ENCODE data around the gene TPCN2.

GRCh38 chr11:69048694-69049489 is at the start of gene TPCN2:
- TF ChIP-seq, protein P1, sequence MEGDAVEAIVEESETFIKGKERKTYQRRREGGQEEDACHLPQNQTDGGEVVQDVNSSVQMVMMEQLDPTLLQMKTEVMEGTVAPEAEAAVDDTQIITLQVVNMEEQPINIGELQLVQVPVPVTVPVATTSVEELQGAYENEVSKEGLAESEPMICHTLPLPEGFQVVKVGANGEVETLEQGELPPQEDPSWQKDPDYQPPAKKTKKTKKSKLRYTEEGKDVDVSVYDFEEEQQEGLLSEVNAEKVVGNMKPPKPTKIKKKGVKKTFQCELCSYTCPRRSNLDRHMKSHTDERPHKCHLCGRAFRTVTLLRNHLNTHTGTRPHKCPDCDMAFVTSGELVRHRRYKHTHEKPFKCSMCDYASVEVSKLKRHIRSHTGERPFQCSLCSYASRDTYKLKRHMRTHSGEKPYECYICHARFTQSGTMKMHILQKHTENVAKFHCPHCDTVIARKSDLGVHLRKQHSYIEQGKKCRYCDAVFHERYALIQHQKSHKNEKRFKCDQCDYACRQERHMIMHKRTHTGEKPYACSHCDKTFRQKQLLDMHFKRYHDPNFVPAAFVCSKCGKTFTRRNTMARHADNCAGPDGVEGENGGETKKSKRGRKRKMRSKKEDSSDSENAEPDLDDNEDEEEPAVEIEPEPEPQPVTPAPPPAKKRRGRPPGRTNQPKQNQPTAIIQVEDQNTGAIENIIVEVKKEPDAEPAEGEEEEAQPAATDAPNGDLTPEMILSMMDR (IDR thresholded peaks at IDR 0.05; ENCODE audit: low read depth, low read length, missing input control): no peak
- TF ChIP-seq MAX (IDR thresholded peaks at IDR 0.05) (no peak), EGR1 (IDR thresholded peaks at IDR 0.05; ENCODE audit: low read depth in 2 of 2) (no peak), YY1 (IDR thresholded peaks at IDR 0.05) (peak; percentile 41), SP1 (IDR thresholded peaks at IDR 0.05) (peak; percentile 71), RAD21 (IDR thresholded peaks at IDR 0.05) (peak in 1 of 2 donors; percentile 60)
- TF ChIP-seq, protein P2, sequence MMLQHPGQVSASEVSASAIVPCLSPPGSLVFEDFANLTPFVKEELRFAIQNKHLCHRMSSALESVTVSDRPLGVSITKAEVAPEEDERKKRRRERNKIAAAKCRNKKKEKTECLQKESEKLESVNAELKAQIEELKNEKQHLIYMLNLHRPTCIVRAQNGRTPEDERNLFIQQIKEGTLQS (IDR thresholded peaks at IDR 0.05): no peak
